Fibroblast of skin of back (primary cell): Measurements from ENCODE around the gene ZNF678.
"Not testable (repeated sequence)": the region's sequence is repeated elsewhere in the genome, so short reads cannot be mapped to it uniquely, and the experiment has no call there.

ENCODE experiments used
- DNase-seq: peaks from one replicate; pipeline ENCODE4 v3.0.0-alpha.2; 2013

ZNF678 gene

DNA sequence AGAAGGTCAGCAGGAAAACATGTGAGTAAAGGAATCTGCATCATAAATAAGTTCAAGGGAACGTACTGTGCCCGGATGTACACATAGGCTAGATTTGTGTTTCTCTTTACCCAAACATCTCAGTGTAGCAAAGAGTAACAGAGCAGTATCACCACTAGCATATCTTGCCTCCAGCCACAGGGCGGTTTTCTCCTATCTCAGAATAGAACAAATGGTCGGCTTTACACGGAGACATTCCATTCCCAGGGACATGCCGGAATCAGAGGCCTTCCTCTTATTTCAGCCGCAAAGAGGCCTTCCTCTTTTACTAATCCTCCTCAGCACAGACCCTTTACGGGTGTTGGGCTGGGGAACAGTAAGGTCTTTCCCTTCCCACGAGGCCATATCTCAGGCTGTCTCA lies 42.9 kb downstream of the ZNF678 start:
- not testable (repeated sequence) for DNase-seq

DNA sequence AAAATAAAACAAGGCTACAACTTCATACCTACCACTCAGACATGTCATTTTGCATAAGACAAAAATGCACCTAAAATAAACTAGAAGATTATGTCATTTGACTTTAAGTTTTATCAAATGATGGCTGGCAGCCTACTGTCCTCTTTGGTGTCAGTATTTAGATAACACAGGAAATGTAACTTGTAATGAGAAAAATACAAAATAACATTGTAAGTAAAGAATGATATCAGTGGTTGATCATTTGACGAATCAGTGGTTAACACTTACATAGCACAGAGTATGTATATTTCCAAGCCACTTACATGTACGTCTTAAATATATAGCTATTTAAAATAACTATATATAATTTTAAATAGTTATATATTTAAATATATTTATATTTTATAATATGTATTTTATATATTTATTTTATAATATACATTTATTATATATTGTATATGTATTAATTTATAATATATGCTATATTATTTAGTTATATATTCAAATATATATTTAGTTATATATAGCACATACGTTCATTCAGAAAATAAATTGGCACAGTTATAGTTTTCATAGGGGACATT lies 44.1 kb downstream of the ZNF678 start:
- DNase-seq: no peak

DNA sequence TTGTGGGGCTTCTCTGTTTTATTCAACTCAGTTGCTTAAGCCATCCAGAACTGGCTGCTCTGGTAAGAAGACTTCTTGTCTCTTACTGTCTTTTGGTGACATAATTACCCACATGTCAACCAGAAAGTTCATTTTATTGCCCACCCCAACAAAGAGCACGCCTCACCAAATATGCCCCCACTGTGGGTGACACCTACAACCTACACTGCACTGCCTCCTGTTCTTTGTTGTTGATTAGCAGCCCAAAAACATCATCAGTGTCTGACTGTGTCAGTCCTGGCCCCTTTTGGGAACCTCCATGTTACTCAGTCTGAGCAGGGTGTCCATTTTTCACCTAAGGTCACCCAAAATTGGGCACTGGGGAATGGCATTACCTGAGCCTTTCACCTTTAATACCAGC lies 49.3 kb downstream of the ZNF678 start:
- DNase-seq: no peak

DNA sequence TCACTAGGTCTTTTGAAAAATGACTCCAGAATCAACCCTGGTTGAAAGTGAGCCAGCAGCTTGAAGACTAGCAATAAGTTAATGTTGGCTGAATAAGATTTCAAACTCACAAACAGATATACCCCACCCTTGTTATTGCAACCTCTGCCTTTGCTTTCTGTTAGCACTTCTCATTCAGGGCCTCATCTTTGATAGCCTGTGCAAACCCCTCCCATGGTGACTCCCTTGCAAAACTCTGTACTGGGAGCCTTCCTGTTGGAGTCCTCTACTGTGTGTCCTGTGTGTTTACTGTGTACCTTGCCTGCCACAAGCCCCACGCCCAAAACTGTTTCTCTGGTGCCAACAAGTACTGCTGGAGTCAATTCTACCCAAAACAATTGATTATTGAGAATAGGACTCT lies 50.2 kb downstream of the ZNF678 start:
- DNase-seq: no peak

DNA sequence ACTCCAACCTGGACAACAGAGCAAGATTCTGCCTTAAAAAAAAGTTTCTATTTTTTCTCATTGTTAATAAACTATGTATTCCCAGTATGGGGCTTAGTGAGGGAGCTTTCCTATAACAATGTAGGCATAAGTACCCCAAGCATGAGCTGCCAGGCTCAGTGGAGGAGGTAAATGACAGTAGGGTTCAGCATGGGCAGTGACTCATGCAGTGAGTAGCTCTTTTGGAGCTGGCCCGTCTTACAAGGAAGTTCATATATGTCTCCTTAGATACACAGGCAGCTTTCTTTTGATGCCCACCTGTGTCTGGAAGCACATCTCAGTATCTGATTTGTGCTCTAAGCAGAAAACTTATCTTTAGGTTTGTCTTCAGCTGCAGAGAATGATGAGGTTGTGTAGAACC lies 57.9 kb downstream of the ZNF678 start:
- no peak for DNase-seq

DNA sequence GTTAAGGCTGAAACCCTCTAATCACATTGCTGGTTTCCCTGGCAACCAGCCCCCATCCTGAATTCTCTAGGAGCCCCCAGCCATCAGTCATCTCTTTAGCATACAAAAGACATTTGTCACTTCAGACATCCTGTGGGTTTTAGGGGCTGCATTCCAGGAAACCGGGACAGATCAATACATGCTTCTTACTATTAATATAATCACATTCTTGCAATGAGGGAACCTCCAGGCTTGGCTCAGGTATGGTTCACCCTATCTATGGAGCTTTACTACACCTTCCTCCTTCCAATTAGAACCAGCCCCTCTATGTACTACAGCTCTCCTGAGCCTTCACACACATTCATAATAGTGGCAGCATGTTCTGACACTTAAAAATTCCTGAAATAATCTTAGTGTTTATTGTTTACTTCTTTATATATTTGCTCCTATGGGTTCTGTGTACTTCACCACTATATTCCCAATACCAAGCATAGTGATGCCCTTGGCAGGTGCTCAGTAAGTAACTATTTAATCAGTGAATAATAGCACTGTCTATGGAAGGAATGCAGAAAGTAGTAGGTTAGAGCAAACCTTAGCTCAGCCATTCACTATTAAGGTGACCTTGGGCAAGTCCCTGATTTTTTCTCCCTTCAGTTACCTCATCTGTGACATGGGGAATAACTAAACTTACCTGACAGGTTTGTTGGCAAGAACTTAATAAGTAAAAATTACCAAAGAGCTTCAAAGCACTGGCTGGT lies 59.6 kb downstream of the ZNF678 start:
- no peak for DNase-seq

DNA sequence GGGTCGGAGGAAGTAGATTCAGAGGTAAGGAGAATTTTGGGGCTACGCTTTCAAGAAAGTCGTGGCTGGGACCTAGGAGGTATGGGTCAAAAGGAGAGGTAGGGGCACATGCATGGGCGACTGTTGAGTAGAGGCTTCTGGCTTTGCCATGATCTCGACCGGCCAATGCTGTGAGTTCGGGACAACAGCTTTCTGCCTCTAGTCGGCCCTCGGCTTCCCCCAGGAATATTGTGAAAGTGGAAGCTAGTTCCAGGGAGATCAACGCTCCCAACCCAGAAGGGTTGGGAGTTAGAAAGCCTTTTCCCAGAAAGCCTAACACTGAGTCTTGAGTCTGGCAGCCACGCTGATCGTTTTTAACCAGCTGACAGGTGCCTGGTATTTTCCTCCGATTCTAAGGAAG lies 69.0 kb downstream of the ZNF678 start:
- DNase-seq: no peak

DNA sequence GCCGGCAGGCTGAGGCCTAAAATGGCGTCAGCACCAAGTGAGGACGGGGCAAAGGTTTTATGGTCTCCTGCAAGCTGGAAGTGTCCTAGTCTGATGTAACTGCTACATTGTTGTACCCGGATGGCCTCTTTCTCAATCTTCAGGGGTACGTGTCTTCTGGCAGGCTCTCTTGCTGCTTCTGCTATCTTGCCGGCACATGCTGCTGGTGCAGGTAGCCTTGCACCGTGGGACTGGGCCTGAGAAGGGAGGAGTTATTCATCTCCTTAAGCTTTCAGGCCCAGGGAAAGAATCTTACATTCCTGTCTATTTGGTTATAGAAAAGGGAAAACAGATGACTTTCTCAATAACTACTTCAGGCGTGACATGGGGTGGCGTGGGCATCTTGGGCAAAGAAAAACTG lies 72.2 kb downstream of the ZNF678 start:
- no peak for DNase-seq

DNA sequence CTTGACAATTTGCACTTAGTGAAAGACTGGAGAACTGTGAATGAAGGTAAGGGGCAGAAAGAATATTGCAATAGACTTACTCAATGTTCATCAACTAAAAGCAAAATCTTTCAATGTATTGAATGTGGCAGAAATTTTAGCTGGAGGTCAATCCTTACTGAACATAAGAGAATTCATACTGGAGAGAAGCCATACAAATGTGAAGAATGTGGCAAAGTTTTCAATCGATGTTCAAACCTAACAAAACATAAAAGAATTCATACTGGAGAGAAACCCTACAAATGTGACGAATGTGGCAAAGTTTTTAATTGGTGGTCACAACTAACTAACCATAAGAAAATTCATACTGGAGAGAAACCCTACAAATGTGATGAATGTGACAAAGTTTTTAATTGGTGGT lies 91.1 kb downstream of the ZNF678 start:
- DNase-seq: no peak

DNA sequence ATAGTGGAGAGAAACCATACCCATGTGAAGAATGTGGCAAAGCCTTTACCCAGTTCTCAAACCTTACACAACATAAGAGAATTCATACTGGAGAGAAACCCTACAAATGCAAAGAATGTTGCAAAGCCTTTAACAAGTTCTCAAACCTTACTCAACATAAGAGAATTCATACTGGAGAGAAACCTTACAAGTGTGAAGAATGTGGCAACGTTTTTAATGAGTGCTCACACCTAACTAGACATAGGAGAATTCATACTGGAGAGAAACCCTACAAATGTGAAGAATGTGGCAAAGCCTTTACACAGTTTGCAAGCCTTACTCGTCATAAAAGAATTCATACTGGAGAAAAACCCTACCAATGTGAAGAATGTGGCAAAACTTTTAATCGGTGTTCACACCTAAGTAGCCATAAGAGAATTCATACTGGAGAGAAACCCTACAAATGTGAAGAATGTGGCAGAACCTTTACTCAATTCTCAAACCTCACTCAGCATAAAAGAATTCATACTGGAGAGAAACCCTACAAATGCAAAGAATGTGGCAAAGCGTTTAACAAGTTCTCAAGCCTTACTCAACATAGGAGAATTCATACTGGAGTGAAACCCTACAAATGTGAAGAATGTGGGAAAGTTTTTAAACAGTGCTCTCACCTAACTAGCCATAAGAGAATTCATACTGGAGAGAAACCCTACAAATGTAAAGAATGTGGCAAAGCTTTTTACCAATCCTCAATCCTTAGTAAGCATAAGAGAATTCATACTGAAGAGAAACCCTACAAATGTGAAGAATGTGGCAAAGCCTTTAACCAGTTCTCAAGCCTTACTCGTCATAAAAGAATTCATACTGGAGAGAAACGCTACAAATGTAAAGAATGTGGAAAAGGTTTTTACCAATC lies 91.7 kb downstream of the ZNF678 start:
- DNase-seq: no peak

DNA sequence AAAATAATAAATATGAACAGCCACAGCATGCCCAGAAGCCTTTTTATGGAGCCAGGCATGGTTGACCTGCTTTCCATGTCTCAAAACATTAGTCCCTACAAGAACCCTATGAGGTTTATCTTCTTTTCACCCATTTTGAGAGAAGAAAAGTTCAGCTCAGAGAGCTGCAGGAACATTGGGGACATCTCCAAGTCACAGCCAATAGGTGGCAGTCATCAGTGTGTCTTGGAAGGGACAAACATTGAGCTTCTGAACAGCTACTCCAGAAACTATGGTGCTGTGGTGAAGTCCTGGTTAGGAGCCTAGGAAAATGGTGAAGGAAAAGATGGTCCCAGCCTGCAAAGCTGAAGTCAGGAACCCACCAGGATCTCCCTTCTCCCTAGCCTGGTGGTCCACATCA lies 98.1 kb downstream of the ZNF678 start:
- DNase-seq: no peak

DNA sequence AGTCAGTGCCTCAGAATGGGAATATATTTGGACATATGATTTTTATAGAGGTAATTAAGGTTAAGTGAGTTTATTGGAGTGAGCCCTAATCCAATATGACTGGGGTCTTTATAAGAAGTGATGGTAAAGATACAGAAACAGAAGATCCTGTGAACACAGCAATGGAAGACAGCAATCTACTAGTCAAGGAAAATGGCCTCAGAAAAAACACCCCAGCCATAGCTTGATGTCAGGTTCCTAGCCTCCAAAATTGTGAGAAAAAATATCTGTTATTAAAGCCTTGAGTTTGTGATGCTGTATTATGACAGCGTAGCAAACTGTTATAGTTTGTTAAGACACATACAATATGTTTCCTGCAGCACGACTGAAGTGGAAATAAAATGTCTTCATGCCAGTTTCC lies 99.6 kb downstream of the ZNF678 start:
- DNase-seq: no peak

DNA sequence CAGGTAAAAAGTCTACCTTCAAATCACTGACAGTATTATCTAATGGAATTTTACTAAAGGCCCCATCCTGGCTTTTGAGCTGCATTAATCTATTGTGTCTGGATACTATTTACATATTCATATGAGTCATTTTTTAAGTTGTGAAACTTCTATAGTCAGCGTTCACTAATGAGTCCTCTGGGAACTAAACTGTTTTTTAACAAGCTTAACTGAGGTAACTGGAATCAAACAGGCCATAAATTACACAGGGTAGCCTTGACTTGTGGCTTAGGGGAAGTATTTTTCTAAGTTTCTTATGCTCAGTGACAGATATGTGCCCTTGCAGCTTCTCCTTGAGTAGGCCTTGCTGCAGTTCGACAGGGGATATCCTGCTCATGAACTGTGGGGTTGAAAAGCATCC lies 102.9 kb downstream of the ZNF678 start:
- no peak for DNase-seq

DNA sequence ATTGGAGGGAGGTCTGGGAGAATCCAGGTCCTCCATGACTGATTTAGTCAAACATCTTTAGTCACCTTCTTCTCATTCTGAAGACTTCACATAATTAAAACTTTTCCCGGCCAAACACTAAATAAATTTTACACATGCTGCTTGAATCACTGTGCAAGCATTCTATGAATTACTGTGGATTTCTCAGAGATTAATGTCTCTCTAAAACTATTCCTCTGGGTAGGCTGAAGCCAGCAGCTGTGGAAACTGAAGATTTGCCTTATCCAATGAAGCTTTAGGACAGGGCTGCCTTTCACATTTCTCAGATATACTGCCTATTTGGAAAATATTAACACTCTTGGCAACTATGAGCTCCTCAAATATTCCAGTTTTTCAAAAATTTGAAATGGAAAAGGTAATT lies 110.1 kb downstream of the ZNF678 start:
- no peak for DNase-seq

DNA sequence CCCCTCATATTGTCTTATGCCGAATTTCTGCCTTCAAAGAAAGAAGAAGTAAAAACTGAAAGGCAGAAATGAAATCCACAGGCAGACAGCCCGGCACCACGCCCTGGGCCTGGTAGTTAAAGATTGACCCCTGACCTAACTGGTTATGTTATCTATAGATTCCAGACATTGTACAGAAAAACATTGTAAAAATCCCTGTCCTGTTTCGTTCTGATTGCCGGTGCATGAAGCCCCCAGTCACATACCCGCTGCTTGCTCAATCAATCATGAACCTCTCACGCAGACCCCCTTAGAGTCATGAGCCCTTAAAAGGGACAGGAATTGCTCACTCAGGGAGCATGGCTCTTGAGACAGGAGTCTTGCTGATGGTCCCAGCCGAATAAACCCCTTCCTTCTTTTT lies 122.5 kb downstream of the ZNF678 start:
- no peak for DNase-seq

DNA sequence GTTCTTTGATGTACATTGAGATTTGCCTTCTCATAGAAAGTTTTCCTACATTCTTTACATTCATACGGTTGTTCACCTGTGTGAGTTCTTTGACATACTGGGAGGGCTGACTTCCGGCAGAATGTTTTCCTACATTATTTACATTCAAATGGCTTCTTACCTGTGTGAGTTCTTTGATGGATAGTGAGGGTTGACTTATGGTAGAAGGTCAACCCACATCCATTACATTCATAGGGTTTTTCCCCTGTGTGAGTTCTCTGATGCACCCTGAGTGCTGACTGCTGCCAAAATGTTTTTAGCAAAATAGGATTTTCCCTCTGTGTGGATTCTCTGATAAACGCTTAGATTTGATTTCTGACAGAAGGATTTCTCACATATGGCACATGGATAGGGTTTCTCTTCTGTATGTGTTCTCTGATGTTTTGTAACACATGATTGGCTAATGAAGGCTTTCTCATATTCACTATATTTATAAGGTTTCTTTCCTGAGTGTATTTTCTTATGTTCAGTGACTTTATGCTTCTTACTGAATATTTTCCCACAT lies 134.0 kb downstream of the ZNF678 start:
- no peak for DNase-seq

DNA sequence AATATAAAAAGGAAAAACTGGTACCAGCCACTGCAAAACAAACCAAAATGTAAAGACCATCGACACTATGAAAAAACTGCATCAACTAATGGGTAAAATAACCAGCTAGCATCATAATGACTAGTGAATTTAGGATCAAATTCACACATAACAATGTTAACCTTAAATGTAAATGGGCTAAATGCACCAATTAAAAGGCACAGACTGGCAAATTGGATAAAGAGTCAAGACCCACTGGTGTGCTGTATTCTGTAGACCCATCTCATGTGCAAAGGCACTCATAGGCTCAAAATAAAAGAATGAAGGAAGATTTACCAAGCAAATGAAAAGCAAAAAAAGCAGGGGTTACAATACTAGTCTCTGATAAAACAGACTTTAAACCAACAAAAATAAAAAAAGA lies 138.3 kb downstream of the ZNF678 start:
- not testable (repeated sequence) for DNase-seq

DNA sequence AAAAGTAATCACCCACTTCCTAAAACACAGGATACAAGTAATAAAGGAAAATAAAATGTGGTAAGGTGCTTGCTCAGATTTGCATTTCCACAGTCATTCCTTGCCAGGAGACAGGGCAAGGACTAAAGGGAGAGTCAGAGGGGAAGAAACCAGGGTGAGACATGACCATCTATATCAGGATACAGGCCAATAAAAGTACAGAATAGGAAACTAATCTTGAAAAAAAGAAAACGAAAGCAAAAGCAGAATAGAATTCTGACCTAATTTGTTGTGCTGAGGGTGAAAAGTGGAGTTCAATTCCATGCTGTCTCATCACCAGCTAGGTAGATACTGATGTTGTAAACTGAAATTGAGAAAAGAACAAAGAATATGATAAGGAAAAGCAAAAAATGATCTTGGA lies 144.5 kb downstream of the ZNF678 start:
- DNase-seq: no peak

DNA sequence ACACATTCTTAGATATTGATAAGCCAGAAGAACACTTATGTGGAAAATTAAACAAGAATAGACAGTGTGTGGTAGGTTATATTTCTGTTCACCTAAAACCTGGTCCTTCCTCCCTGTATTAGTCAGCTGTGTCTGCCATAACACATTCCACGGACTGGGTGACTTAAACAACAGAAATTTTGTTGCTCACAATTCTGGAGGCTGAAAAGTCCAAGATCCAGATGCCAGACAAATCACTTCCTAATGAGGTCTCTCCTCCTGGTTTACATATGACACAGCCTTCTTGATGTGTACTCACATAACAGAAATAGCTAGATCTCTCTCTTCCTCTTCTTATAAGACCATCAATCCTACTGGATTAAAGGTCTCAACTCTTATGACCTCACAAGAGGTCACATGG lies 146.1 kb downstream of the ZNF678 start:
- no peak for DNase-seq

DNA sequence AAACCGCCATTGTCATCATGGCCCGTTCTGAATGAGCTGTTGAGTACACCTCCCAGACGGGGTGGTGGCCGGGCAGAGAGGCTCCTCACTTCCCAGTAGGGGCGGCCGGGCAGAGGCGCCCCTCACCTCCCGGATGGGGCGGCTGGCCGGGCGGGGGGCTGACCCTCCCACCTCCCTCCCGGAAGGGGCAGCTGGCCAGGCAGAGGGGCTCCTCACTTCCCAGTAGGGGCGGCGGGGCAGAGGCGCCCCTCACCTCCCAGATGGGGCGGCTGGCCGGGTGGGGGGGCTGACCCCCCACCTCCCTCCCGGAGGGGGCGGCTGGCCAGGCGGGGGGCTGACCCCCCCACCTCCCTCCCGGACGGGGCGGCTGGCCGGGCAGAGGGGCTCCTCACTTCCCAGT lies 147.1 kb downstream of the ZNF678 start:
- not testable (repeated sequence) for DNase-seq

DNA sequence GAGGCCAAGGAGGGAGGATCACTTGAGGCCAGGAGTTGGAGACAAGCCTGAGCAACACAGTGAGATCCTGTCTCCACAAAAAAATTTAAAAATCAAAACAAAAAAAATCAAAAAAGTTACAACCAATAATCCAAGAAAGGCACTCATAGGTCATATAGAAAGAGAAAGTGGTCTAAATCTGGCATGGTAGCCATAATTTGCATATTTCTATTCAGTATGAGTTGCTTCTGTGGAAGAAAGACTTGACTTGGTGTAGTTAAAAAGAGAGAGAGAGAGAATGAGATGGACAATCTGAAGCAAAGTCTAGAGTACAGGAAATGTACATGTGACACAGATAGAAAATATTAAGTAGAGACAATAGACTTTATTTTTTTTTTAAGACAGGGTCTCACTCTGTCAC lies 149.3 kb downstream of the ZNF678 start:
- DNase-seq: no peak

DNA sequence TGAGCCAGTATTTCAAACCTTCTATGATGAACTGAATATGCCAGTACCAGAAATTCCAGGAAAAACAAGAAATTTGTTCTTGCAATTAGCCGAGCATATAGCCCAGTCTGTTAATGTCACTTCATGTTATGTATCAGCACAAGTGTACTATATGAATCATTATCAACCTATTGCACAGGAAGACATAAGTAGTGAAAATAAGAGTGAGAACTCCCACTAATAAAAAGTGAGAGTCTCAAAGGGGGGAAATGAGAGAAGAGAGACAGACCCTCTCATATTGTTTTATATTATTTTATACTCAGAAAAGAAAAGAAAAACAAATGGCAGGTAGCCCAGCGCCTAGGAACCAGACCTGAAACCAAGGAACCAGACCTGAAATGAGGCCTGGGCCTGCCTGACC lies 155.6 kb downstream of the ZNF678 start:
- no peak for DNase-seq

DNA sequence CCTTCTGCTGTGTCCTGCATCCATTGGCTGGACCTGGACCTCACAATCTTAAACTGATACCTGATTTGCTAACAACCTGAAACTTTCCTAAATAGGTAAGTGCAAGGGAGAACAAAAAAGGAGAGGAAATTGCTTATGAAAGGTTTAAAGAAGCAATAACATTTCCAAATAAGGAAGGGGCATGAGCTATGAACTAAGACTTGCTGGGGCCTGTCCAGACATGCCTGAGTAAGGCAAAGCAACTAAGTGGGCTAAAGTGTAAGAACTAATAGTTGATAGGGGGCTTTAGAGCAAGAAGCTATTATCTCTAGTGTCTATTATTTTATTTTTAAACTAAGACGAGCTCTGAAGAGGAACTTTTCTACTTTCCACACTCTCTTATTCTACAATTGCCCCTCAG lies 160.1 kb downstream of the ZNF678 start:
- no peak for DNase-seq

DNA sequence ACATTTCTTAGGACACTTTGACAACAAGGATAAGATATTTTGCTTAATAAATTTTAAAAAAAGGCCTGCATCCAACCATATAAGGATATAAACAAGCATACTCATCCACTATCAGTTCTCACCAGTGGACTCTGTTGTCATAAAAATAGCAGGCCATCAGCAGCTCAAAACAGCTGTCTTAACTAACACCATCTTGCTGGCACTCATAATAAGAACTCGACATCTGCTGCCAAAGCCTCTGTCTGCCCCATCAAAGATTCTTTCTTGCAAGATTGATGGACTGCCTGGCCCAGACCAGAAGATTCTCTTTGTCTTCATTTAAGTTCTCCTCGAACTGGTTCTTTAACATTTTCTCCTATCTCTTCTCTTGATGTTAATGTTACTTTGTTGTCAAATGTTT lies 161.7 kb downstream of the ZNF678 start:
- no peak for DNase-seq
